ENCODE measurements around the gene ITCH.
"Not testable (repeated sequence)": the region's sequence is repeated elsewhere in the genome, so short reads cannot be mapped to it uniquely, and the experiment has no call there.

ITCH gene

GRCh38 chr20:34382877-34383455, 19.9 kb downstream of the ITCH start:
- not testable (repeated sequence) for DNase-seq

- no peak for DNase-seq
Observed at GRCh38 chr20:34385464-34385863, 22.4 kb downstream of the ITCH start.

GRCh38 chr20:34388000-34388399, 24.9 kb downstream of the ITCH start:
- DNase-seq, result no peak

GRCh38 chr20:34388678-34389077, 25.6 kb downstream of the ITCH start:
- DNase-seq, result no peak

GRCh38 chr20:34389206-34389953, 26.3 kb downstream of the ITCH start:
- DNase-seq, result no peak

- DNase-seq, result no peak
Observed at GRCh38 chr20:34389954-34390555, 27.0 kb downstream of the ITCH start.

- no peak for DNase-seq
Observed at GRCh38 chr20:34396408-34396807, 33.3 kb downstream of the ITCH start.

GRCh38 chr20:34397096-34397495, 34.0 kb downstream of the ITCH start:
- no peak for DNase-seq

- DNase-seq, result not testable (repeated sequence)
Observed at GRCh38 chr20:34400776-34401175, 37.7 kb downstream of the ITCH start.

GRCh38 chr20:34401741-34402455, 38.8 kb downstream of the ITCH start:
- DNase-seq, result no peak

- no peak for DNase-seq
Observed at GRCh38 chr20:34402461-34402860, 39.4 kb downstream of the ITCH start.

- no peak for DNase-seq
Observed at GRCh38 chr20:34403063-34403827, 40.2 kb downstream of the ITCH start.

GRCh38 chr20:34403908-34404307, 40.8 kb downstream of the ITCH start:
- no peak for DNase-seq

- no peak for DNase-seq
Observed at GRCh38 chr20:34404803-34405202, 41.7 kb downstream of the ITCH start.

GRCh38 chr20:34405247-34405651, 42.2 kb downstream of the ITCH start:
- DNase-seq, result not testable (repeated sequence)

GRCh38 chr20:34405942-34406341, 42.9 kb downstream of the ITCH start:
- DNase-seq, result not testable (repeated sequence)

- DNase-seq, result no peak
Observed at GRCh38 chr20:34407962-34408474, 44.9 kb downstream of the ITCH start.

- DNase-seq, result no peak
Observed at GRCh38 chr20:34410336-34410735, 47.3 kb downstream of the ITCH start.

- no peak for DNase-seq
Observed at GRCh38 chr20:34412453-34412852, 49.4 kb downstream of the ITCH start.

- not testable (repeated sequence) for DNase-seq
Observed at GRCh38 chr20:34414525-34414924, 51.5 kb downstream of the ITCH start.

GRCh38 chr20:34415079-34415478, 52.0 kb downstream of the ITCH start:
- no peak for DNase-seq

GRCh38 chr20:34420146-34420545, 57.1 kb downstream of the ITCH start:
- DNase-seq, result no peak

GRCh38 chr20:34420975-34421374, 57.9 kb downstream of the ITCH start:
- no peak for DNase-seq

Data from midbrain (tissue), 1 donor.